GM19468 (cell line): Measurements from ENCODE around the gene KDM6B.
"Not testable (repeated sequence)": the region's sequence is repeated elsewhere in the genome, so short reads cannot be mapped to it uniquely, and the experiment has no call there.

Experiments
- ATAC-seq: cut with Tn5 transposase; IDR thresholded peaks from one replicate; pipeline ENCODE4 v1.9.1; 2021; ENCODE audit warnings: mild to moderate bottlenecking, moderate library complexity, moderate number of reproducible peaks; ENCODE audit not compliant: unreplicated experiment; ENCODE audit errors: extremely low read depth

The KDM6B gene

GRCh38 chr17:7862692-7863437, 28.8 kb downstream of the KDM6B start:
- no peak for ATAC-seq

DNA sequence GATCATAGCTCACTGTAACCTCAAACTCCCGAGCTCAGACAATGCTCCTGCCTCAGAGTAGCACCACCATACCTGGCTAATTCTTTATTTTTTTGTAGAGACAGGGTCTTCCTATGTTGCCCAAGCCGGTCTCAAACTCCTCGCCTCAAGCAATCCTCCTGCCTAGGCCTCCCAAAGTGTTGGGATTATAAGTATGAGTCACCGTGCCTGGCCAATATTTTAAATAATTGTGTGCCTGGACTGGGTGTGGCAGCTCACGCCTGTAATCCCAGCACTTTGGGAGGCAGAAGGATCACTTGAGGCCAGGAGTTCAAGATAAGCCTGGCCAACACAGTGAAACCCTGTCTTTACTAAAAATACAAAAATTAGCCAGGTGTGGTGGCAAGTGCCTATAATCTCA, 30.4 kb downstream of the KDM6B start:
- not testable (repeated sequence) for ATAC-seq

- ATAC-seq: no peak
Observed at GRCh38 chr17:7864995-7865650, 31.1 kb downstream of the KDM6B start.

DNA sequence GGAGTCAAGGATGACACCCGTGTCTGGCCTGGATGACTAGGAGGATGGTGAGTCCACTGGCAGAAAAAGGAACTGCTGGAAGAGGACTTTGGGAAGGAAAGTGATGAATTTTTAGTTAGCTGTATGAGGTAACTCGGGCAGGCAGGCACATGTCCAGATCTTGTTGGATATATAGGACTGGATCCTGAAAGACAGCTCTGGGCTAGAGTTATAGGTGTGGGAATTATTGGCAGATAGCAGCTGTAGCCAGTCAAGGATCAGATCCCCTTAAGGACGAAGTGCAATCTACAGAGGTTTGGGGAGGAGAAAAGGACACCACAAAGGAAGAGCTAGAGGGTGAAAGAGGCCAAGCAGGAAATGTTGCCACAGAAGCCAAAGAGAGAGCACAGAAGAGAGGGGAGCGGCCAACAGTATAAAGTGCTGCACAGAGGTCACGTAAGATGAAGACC, 33.9 kb downstream of the KDM6B start:
- no peak for ATAC-seq

GRCh38 chr17:7873051-7873450, 39.0 kb downstream of the KDM6B start:
- no peak for ATAC-seq

DNA sequence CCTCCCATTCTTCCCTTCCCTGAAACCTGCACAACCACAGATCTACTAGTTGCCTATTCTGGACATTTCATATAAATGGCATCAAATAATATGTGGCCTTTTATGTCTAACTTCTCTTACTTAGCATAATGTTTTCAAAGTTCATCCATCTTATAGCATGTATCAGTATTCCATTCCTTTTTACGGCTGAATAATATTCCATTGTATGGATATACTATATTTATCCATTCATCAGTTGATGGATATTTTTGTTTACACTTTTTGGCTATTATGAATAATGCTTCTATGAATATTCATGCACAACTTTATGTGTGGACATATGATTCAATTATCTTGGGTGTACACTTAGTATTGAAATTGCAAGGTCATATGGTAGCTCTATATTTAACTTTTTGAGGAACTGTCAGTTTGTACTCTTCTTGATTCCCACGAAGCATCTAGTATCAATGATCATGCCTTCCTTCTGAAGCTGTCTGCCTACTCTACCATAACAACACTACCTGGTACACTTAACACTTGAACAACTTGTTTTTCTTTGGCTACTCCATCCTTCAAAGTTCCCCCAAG, 41.9 kb downstream of the KDM6B start:
- ATAC-seq: no peak

DNA sequence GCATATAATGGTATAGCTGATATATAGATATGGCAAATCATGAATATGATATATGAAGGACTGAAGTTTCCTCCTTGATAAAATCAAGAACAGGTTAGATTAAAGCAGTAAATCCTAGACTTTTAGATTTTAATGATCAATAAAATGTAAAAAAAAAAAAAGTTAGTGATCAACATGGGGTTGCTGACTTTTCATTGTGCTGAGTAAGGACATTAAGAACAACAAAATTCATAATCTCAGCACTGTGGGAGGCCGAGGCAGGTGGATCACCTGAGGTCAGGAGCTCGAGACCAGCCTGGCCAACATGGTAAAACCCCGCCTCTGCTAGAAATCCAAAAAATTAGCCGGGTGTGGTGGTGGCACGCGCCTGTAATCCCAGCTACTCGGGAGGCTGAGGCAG, 44.2 kb downstream of the KDM6B start:
- no peak for ATAC-seq

- ATAC-seq: no peak
Observed at GRCh38 chr17:7880076-7880868, 46.3 kb downstream of the KDM6B start.

GRCh38 chr17:7881276-7882054, 47.4 kb downstream of the KDM6B start:
- no peak for ATAC-seq

- no peak for ATAC-seq
Observed at GRCh38 chr17:7882068-7882467, 48.1 kb downstream of the KDM6B start.

- ATAC-seq: no peak
Observed at GRCh38 chr17:7882629-7883028, 48.6 kb downstream of the KDM6B start.
